C4-2B (cell line): ENCODE data around the gene TUBGCP2.

Source experiments
- ZFX ChIP-seq: fragments of 450-650 bp; IDR thresholded peaks from 2 replicates; pipeline ENCODE4 v1.6.1; 2017
- TF ChIP-seq, protein P1 (sequence below): fragments of 450-650 bp; conservative IDR thresholded peaks from 2 replicates; pipeline ENCODE4 v1.5.1; 2017; ENCODE audit warnings: mild to moderate bottlenecking

DNA sequence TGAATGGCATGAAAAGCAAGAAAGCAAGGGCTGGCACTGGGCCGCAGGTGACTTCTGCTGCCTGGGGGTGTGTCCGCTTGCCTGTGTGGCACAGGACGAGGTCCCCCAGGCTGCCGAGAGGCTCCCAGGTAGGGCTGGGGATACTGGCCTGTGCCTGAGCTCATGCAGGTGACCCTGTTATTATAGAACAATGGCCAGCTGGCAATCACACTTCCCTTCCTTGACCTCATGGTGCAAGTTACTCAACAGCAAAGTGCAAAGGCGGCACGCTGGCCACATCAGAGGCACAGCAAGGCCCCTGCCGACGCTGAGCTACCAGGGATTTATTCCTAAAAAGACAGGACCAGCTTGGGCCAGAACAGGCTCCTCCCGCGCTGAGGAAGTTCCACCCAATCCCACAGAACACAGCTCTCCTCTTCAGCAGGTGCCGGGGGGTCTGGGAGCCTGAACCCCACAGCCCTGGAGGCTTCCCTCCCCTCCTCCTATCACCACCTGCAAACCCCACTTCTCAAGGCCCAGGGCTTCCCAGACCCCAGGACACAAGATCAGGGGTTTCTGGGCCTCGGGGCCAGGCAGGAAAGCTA is 30.6 kb downstream of the TUBGCP2 start:
- TF ChIP-seq, protein P1, sequence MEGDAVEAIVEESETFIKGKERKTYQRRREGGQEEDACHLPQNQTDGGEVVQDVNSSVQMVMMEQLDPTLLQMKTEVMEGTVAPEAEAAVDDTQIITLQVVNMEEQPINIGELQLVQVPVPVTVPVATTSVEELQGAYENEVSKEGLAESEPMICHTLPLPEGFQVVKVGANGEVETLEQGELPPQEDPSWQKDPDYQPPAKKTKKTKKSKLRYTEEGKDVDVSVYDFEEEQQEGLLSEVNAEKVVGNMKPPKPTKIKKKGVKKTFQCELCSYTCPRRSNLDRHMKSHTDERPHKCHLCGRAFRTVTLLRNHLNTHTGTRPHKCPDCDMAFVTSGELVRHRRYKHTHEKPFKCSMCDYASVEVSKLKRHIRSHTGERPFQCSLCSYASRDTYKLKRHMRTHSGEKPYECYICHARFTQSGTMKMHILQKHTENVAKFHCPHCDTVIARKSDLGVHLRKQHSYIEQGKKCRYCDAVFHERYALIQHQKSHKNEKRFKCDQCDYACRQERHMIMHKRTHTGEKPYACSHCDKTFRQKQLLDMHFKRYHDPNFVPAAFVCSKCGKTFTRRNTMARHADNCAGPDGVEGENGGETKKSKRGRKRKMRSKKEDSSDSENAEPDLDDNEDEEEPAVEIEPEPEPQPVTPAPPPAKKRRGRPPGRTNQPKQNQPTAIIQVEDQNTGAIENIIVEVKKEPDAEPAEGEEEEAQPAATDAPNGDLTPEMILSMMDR, result no peak
- no peak for TF ChIP-seq ZFX
